K562 (cell line): ENCODE measurements around the gene ID2.

Source experiments
- EZH2 ChIP-seq: IDR thresholded peaks from 2 replicates; pipeline ENCODE4 v1.6.1; 2012; ENCODE audit warnings: low read depth, mild to moderate bottlenecking, inconsistent platforms, low read length, borderline replicate concordance
- GATA2 ChIP-seq: sonication (generic); formaldehyde crosslinking; IDR thresholded peaks from 2 replicates; pipeline ENCODE4 v1.4.0; 2020; ENCODE audit warnings: mild to moderate bottlenecking, missing genetic modification reagents
- GTF2F1 ChIP-seq: IDR thresholded peaks from 2 replicates; pipeline ENCODE4 v1.6.1; 2011; ENCODE audit warnings: low read depth, low read length, improper control_type of control experiment
- HIVEP1 ChIP-seq: fragments of 250-450 bp; sonication (Bioruptor Pico); IDR thresholded peaks from 2 replicates; pipeline ENCODE4 v1.4.0; 2020; ENCODE audit warnings: mild to moderate bottlenecking
- L3MBTL2 ChIP-seq: fragments of 450-650 bp; IDR thresholded peaks from 2 replicates; pipeline ENCODE4 v1.6.1; 2016; ENCODE audit warnings: mild to moderate bottlenecking, moderate library complexity
- NBN ChIP-seq: fragments of 450-650 bp; IDR thresholded peaks from 2 replicates; pipeline ENCODE4 v1.6.1; 2016; ENCODE audit warnings: low read depth, mild to moderate bottlenecking
- NR2C2 ChIP-seq, 2 experiments: fragments of 200-800 bp in 1 of 2; sonication (Bioruptor generic) in 1 of 2; sonication (generic) in 1 of 2; formaldehyde crosslinking in 1 of 2; IDR thresholded peaks; 2 replicates each; pipeline versions ENCODE4 v1.6.1 to v1.8.0; 2016 to 2022; ENCODE audit warnings: mild to moderate bottlenecking in 1 of 2, missing compliant biosample characterization in 1 of 2, missing genetic modification characterization in 1 of 2, missing genetic modification reagents in 1 of 2
- NRF1 ChIP-seq, 2 experiments: fragments of 450-650 bp; IDR thresholded peaks in 1 of 2; conservative IDR thresholded peaks in 1 of 2; 2 replicates each; pipeline ENCODE4 v1.6.1; 2014; ENCODE audit warnings: mild to moderate bottlenecking in 2 of 2
- ZNF699 ChIP-seq: fragments of 250-450 bp; sonication (Bioruptor Pico); IDR thresholded peaks from 2 replicates; pipeline ENCODE4 v1.8.0; 2021; ENCODE audit warnings: mild to moderate bottlenecking, moderate library complexity; ENCODE audit not compliant: insufficient replicate concordance
- TF ChIP-seq, protein P1 (sequence below), 3 experiments: IDR thresholded peaks in 2 of 3; conservative IDR thresholded peaks in 1 of 3; 2 replicates each; pipeline ENCODE4 v1.5.1; 2011 to 2012; ENCODE audit warnings: low read length in 3 of 3, mild to moderate bottlenecking in 3 of 3, control low read depth in 2 of 3, improper control_type of control experiment in 1 of 3, inconsistent platforms in 1 of 3, low read depth in 1 of 3, mixed read lengths in 1 of 3, moderate library complexity in 1 of 3; ENCODE audit not compliant: insufficient read depth in 2 of 3
- TF ChIP-seq, protein P2 (sequence below): sonication (generic); formaldehyde crosslinking; IDR thresholded peaks from 2 replicates; pipeline ENCODE4 v1.9.0; 2022; ENCODE audit warnings: mild to moderate bottlenecking, missing genetic modification reagents

DNA sequence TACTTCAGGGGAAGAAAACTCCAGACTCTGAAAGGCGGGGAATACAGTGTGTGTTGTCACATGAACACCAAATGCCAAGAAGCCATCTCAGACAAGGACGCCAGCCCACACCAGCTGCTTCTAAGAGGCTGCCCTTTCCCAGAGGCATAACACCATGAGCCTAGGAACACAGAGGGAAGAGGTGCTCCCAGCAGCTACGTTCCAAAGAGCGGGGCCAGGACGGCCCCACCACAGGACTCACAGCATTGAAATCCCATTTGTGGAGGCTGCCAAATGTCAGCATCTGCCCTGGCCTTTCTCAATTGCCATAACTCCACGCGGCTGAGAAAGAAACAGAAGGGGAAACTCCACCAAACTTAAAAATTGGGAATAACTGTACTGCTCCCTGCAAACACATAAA lies 20.1 kb upstream of the ID2 start:
- TF ChIP-seq EZH2: no peak
- TF ChIP-seq L3MBTL2: no peak
- no peak for TF ChIP-seq HIVEP1 (CRISPR knock-in tag)
- TF ChIP-seq ZNF699 (CRISPR knock-in tag): no peak
- TF ChIP-seq GTF2F1: no peak
- no peak for TF ChIP-seq NR2C2 (CRISPR knock-in tag; IDR thresholded peaks at IDR 0.05)
- TF ChIP-seq NR2C2 (tag; IDR thresholded peaks at IDR 0.05): no peak
- TF ChIP-seq, protein P1, sequence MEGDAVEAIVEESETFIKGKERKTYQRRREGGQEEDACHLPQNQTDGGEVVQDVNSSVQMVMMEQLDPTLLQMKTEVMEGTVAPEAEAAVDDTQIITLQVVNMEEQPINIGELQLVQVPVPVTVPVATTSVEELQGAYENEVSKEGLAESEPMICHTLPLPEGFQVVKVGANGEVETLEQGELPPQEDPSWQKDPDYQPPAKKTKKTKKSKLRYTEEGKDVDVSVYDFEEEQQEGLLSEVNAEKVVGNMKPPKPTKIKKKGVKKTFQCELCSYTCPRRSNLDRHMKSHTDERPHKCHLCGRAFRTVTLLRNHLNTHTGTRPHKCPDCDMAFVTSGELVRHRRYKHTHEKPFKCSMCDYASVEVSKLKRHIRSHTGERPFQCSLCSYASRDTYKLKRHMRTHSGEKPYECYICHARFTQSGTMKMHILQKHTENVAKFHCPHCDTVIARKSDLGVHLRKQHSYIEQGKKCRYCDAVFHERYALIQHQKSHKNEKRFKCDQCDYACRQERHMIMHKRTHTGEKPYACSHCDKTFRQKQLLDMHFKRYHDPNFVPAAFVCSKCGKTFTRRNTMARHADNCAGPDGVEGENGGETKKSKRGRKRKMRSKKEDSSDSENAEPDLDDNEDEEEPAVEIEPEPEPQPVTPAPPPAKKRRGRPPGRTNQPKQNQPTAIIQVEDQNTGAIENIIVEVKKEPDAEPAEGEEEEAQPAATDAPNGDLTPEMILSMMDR (IDR thresholded peaks at IDR 0.05 in 2 of 3, conservative IDR thresholded peaks at IDR 0.05 in 1 of 3; ENCODE audit: insufficient read depth in 2 of 3, low read depth in 1 of 3, low read length in 3 of 3): no peak
- no peak for TF ChIP-seq NRF1 (conservative IDR thresholded peaks at IDR 0.05 in 1 of 2, IDR thresholded peaks at IDR 0.05 in 1 of 2)
- TF ChIP-seq NBN: no peak
- TF ChIP-seq GATA2 (CRISPR knock-in tag): no peak
- TF ChIP-seq, protein P2, sequence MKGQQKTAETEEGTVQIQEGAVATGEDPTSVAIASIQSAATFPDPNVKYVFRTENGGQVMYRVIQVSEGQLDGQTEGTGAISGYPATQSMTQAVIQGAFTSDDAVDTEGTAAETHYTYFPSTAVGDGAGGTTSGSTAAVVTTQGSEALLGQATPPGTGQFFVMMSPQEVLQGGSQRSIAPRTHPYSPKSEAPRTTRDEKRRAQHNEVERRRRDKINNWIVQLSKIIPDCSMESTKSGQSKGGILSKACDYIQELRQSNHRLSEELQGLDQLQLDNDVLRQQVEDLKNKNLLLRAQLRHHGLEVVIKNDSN (CRISPR knock-in tag): no peak
